GM12878 (cell line): ENCODE measurements around the gene CCR5AS.

Source experiments
- ATAC-seq: fragments of 200-7000 bp; cut with Tn5 transposase; 3 replicates; pipeline ENCODE4 v1.9.1; 2020; ENCODE audit warnings: mild to moderate bottlenecking, moderate library complexity
- BruUV-seq: library from RNA; stranded (reverse); fragments of 400-500 nt; replicated peaks from 2 replicates; lab custom pipeline; 2021; lab: Mats Ljungman, UMichigan
- CTCF ChIA-PET: fragments of 300-600 bp; sonication (Branson Sonifier 250); formaldehyde crosslinking; extraction: SDS; loops from one replicate; lab custom pipeline; 2021; ENCODE audit warnings: inconsistent platforms; lab: Yijun Ruan, JAX
- POLR2A ChIA-PET: fragments of 350-600 bp; formaldehyde crosslinking; extraction: SDS; loops from one replicate; lab custom pipeline; 2021; ENCODE audit warnings: inconsistent platforms; lab: Charles Lee
- RAD21 ChIA-PET: fragments of 300-600 bp; sonication (Branson Sonifier 250); formaldehyde crosslinking; loops from one replicate; lab custom pipeline; 2023; ENCODE audit warnings: antibody characterized with exemption; ENCODE audit not compliant: unreplicated experiment; lab: Charles Lee
- SMC1A ChIA-PET: fragments of 300-600 bp; sonication (Branson Sonifier 250); formaldehyde crosslinking; loops from one replicate; lab custom pipeline; 2023; ENCODE audit not compliant: unreplicated experiment, uncharacterized antibody; lab: Charles Lee
- DNase-seq: peaks from one replicate; pipeline ENCODE4 v3.0.0-alpha.2; 2011; ENCODE audit warnings: low read depth, low spot score
- FAIRE-seq: peaks from 3 replicates; lab custom pipeline; 2011; peaks lifted over from hg19 to GRCh38; lab: Jason Lieb, UNC
- H2AFZ ChIP-seq: 2 replicates; pipeline ENCODE4 v1.6.0; 2011; ENCODE audit warnings: low read depth, low read length, control low read depth; ENCODE audit not compliant: control insufficient read depth
- H3K27ac ChIP-seq: 2 replicates; pipeline ENCODE4 v1.5.1; 2011; ENCODE audit warnings: control low read depth; ENCODE audit not compliant: control insufficient read depth, insufficient read depth
- H3K27me3 ChIP-seq, 2 experiments: replicated peaks in 1 of 2; 2 replicates each; pipeline versions ENCODE4 v1.6.0 to v1.6.1; 2011; ENCODE audit warnings: low read length in 1 of 2; ENCODE audit not compliant: control insufficient read depth in 2 of 2, insufficient read depth in 2 of 2
- H3K36me3 ChIP-seq, 2 experiments: 2 replicates each; pipeline ENCODE4 v1.5.1; 2011; ENCODE audit warnings: low read length in 1 of 2; ENCODE audit not compliant: control insufficient read depth in 2 of 2, insufficient read depth in 2 of 2
- H3K4me1 ChIP-seq: 2 replicates; pipeline ENCODE4 v1.6.1; 2011; ENCODE audit warnings: mild to moderate bottlenecking, low read length, moderate library complexity, mixed read lengths; ENCODE audit not compliant: control insufficient read depth, insufficient read depth
- H3K4me2 ChIP-seq: 2 replicates; pipeline ENCODE4 v1.6.0; 2011; ENCODE audit warnings: control low read depth; ENCODE audit not compliant: control insufficient read depth, insufficient read depth
- H3K4me3 ChIP-seq: fragments of 200-600 bp; sonication (generic); 2 replicates; pipeline ENCODE4 v1.5.1; 2016
- H3K79me2 ChIP-seq: 2 replicates; pipeline ENCODE4 v1.6.0; 2011; ENCODE audit warnings: low read length; ENCODE audit not compliant: control insufficient read depth, insufficient read depth
- H3K9ac ChIP-seq: 2 replicates; pipeline ENCODE4 v1.8.0; 2011; ENCODE audit warnings: low read length, control low read depth, mixed read lengths; ENCODE audit not compliant: control insufficient read depth, insufficient read depth
- H3K9me3 ChIP-seq: replicated peaks from 3 replicates; pipeline ENCODE4 v1.5.1; 2011; ENCODE audit warnings: mild to moderate bottlenecking, low read length; ENCODE audit not compliant: control insufficient read depth, insufficient read depth
- H4K20me1 ChIP-seq: 2 replicates; pipeline ENCODE4 v1.6.0; 2011; ENCODE audit not compliant: control insufficient read depth, insufficient read depth
- BHLHE40 ChIP-seq, 2 experiments: fragments of 450-650 bp in 1 of 2; IDR thresholded peaks; 2 replicates each; pipeline ENCODE4 v1.6.1; 2011 to 2017; ENCODE audit warnings: low read depth in 2 of 2, borderline replicate concordance in 1 of 2, improper control_type of control experiment in 1 of 2, low read length in 1 of 2, mild to moderate bottlenecking in 1 of 2
- IKZF1 ChIP-seq: fragments of 450-650 bp; conservative IDR thresholded peaks from 2 replicates; pipeline ENCODE4 v1.6.1; 2017; ENCODE audit warnings: antibody characterized with exemption, mild to moderate bottlenecking
- WGBS: methylation state at CpG from one replicate; pipeline ENCODE4 v1.1.6; 2016; ENCODE audit warnings: low lambda C conversion rate; ENCODE audit not compliant: insufficient replicate concordance, insufficient coverage; ENCODE audit errors: missing lambda C conversion rate; 5-methylcytosine and 5-hydroxymethylcytosine counted together
- in situ Hi-C: fragments of 300-500 bp; cut with MboI; formaldehyde crosslinking; loops from 9 replicates; pipeline ENCODE4 v1.14.3; 2018; ENCODE audit warnings: mixed read lengths
- intact Hi-C: fragments of 100-400 bp; cut with micrococcal nuclease; formaldehyde crosslinking; loops from one replicate; pipeline ENCODE4 v1.14.2; 2022; ENCODE audit not compliant: unreplicated experiment
- TF ChIP-seq, protein P1 (sequence below), 3 experiments: IDR thresholded peaks in 2 of 3; conservative IDR thresholded peaks in 1 of 3; 2 replicates each; pipeline ENCODE4 v1.5.1; 2011; ENCODE audit warnings: low read depth in 3 of 3, low read length in 3 of 3, mild to moderate bottlenecking in 3 of 3, control low read depth in 2 of 3, moderate library complexity in 2 of 3, inconsistent platforms in 1 of 3, mixed read lengths in 1 of 3; ENCODE audit not compliant: control insufficient read depth in 2 of 3, insufficient read depth in 1 of 3; ENCODE audit errors: extremely low read depth in 1 of 3

The CCR5AS gene

GRCh38 chr3:46360907-46361306, 46.0 kb downstream of the CCR5AS start:
- WGBS, result 81% methylated on average over 6 of the region's 6 CpGs

More at GRCh38 chr3:46360907-46361306, 46.0 kb downstream of the CCR5AS start:
- intact Hi-C loops, result loop anchor here (2.0 kb wide), 1 partner anchor 62 kb away; no protein-coding TSS in a partner anchor
- Histone ChIP-seq H3K36me3 (no peaks in the 10 kb centered on the region), H3K4me2 (no peak overlapping the region), H3K4me3 (no peak overlapping the region), H3K79me2 (no peaks in the 10 kb centered on the region), H3K9ac (no peak overlapping the region), H4K20me1 (no peaks in the 10 kb centered on the region), H3K9me3 (no peaks in the 10 kb centered on the region), H3K27ac (no peak overlapping the region), H3K27me3 (no peaks in the 10 kb centered on the region), H2AFZ (no peak overlapping the region), H3K4me1 (peaks cover 40% of the 10 kb centered on the region)
- POLR2A ChIA-PET, result interaction anchor here (1.6 kb wide), 1 partner anchor 9 kb away, joined by 4 read pairs; the partner anchor contains the start of gene CCR5
- ATAC-seq (peak; percentile 53), DNase-seq (no peak), FAIRE-seq (no peak)
- CTCF ChIA-PET, result interaction anchor here (1.3 to 4.0 kb wide), 12 partner anchors 9 to 282 kb away, joined by 3 to 37 read pairs (median 6); partner anchors contain the start of gene CCR5
- SMC1A ChIA-PET, result interaction anchor here (1.2 to 4.0 kb wide), 13 partner anchors 9 to 267 kb away, joined by 3 to 37 read pairs (median 6); partner anchors contain the start of genes CCR1 and CCR5
- in situ Hi-C loops, result no loop called here
- RAD21 ChIA-PET, result interaction anchor here (1.0 to 6.0 kb wide), 9 partner anchors 9 to 420 kb away, joined by 3 to 38 read pairs (median 4); partner anchors contain the start of gene CCR5
- no peak for TF ChIP-seq BHLHE40 (IDR thresholded peaks at IDR 0.05; ENCODE audit: borderline replicate concordance in 1 of 2, low read depth in 2 of 2, low read length in 1 of 2)
- TF ChIP-seq IKZF1, result 0 out of 2 replicates have a peak, but pooled peaks have one; percentile 10
- TF ChIP-seq, protein P1, sequence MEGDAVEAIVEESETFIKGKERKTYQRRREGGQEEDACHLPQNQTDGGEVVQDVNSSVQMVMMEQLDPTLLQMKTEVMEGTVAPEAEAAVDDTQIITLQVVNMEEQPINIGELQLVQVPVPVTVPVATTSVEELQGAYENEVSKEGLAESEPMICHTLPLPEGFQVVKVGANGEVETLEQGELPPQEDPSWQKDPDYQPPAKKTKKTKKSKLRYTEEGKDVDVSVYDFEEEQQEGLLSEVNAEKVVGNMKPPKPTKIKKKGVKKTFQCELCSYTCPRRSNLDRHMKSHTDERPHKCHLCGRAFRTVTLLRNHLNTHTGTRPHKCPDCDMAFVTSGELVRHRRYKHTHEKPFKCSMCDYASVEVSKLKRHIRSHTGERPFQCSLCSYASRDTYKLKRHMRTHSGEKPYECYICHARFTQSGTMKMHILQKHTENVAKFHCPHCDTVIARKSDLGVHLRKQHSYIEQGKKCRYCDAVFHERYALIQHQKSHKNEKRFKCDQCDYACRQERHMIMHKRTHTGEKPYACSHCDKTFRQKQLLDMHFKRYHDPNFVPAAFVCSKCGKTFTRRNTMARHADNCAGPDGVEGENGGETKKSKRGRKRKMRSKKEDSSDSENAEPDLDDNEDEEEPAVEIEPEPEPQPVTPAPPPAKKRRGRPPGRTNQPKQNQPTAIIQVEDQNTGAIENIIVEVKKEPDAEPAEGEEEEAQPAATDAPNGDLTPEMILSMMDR (IDR thresholded peaks at IDR 0.05 in 2 of 3, conservative IDR thresholded peaks at IDR 0.05 in 1 of 3; ENCODE audit: control insufficient read depth in 2 of 3, extremely low read depth in 1 of 3, insufficient read depth in 1 of 3, low read depth in 3 of 3, low read length in 3 of 3), result 0 out of 6 replicates have a peak, but pooled peaks of 1 of the 3 experiments have one; percentile 10
- BruUV-seq, result no TSS peak
